Measurements from ENCODE around the gene TSPOAP1. TPM values are rescaled to one million over a fixed set of nuclear protein-coding genes. Genes with fewer than 3 reads are reported as not detected.

The TSPOAP1 gene
- total and polyA plus RNA-seq, 10 of the 15 experiments (the other 5 are each of a cell fraction or from before 2014, with no cell fraction given) = 0.58 to 16.4 (median 4.2) TPM; not detected in 1

DNA sequence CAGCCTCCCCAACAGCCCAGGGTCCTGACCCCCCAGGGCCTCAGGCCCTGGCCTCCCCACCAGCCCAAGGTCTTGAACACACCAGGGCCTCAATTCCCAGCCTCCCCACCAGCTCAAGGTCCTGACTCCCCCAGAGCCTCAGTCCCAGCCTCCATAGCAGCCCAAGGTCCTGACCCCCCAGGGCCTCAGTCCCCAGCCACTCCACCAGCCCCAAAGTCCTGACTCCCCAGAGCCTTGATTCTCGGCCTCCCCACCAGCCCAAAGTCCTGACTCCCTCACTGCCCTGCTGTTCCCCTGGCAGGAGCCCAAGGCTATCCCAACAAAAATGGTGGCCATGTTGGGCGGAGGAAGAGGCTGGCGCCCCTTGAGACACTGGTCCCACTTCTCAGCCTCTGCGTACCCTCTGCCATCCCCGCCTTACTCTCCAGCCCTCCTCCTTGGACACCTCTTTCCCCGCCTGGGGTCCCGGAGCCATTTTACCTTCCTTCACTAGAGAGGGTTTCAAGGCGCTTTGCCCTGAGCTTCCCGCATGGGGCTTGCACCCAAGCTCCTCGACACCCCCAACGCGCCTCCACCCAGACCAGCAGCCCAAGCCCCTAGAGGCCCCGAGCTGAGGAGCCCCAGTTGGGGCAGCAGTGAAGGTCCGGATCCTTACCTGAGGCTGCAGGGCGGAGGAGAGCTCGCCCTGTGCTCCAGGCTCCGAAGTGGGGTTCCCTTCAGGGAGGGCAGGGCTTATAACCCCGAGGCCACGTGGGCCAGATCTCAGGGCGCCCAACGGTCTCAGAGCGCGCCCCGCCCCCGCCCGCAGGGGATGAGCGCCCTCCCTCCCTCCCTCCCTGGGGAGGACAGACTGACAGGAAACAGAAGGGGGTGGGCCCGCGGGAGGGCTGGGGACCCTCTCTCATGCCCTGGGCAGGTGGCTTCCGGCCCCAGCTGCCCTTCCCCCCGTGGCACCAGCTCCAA lies 3.5 kb upstream of the TSPOAP1 start (continued):
- TF ChIP-seq NFYB (IDR thresholded peaks at IDR 0.05; ENCODE audit: insufficient read depth, low read depth, low read length) (0 out of 2 replicates have a peak, but pooled peaks have one; percentile 11), FOS (IDR thresholded peaks at IDR 0.05; ENCODE audit: borderline replicate concordance, extremely low read depth, insufficient read length) (no peak), RELA (IDR thresholded peaks at IDR 0.05; ENCODE audit: borderline replicate concordance, partially characterized antibody) (peak; percentile 70), CREM (IDR thresholded peaks at IDR 0.05; ENCODE audit: low read depth) (peak; percentile 77), MTA2 (IDR thresholded peaks at IDR 0.05; ENCODE audit: low read depth) (no peak), TAF1 (IDR thresholded peaks at IDR 0.05; ENCODE audit: borderline replicate concordance, low read depth, low read length) (peak; percentile 100), SREBF1 (IDR thresholded peaks at IDR 0.05; ENCODE audit: low read length) (no peak), POLR2A (IDR thresholded peaks at IDR 0.05; ENCODE audit: low read depth, low read length) (no peak), POLR2AphosphoS2 (IDR thresholded peaks at IDR 0.05; ENCODE audit: low read depth, low read length) (peak; percentile 100), FOXM1 (IDR thresholded peaks at IDR 0.05; ENCODE audit: low read depth, low read length) (no peak), IKZF1 (conservative IDR thresholded peaks at IDR 0.05) (no peak; the same call in 1 of the 2 replicates), CHD1 (IDR thresholded peaks at IDR 0.05; ENCODE audit: low read depth, low read length) (peak; percentile 91), MEF2B (IDR thresholded peaks at IDR 0.05; ENCODE audit: partially characterized antibody, poor library complexity, severe bottlenecking) (peak; percentile 94)
- TF ChIP-seq, protein P1, sequence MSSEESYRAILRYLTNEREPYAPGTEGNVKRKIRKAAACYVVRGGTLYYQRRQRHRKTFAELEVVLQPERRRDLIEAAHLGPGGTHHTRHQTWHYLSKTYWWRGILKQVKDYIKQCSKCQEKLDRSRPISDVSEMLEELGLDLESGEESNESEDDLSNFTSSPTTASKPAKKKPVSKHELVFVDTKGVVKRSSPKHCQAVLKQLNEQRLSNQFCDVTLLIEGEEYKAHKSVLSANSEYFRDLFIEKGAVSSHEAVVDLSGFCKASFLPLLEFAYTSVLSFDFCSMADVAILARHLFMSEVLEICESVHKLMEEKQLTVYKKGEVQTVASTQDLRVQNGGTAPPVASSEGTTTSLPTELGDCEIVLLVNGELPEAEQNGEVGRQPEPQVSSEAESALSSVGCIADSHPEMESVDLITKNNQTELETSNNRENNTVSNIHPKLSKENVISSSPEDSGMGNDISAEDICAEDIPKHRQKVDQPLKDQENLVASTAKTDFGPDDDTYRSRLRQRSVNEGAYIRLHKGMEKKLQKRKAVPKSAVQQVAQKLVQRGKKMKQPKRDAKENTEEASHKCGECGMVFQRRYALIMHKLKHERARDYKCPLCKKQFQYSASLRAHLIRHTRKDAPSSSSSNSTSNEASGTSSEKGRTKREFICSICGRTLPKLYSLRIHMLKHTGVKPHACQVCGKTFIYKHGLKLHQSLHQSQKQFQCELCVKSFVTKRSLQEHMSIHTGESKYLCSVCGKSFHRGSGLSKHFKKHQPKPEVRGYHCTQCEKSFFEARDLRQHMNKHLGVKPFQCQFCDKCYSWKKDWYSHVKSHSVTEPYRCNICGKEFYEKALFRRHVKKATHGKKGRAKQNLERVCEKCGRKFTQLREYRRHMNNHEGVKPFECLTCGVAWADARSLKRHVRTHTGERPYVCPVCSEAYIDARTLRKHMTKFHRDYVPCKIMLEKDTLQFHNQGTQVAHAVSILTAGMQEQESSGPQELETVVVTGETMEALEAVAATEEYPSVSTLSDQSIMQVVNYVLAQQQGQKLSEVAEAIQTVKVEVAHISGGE (CRISPR knock-in tag; IDR thresholded peaks at IDR 0.05) = peak; percentile 64
- TF ChIP-seq, protein P2, sequence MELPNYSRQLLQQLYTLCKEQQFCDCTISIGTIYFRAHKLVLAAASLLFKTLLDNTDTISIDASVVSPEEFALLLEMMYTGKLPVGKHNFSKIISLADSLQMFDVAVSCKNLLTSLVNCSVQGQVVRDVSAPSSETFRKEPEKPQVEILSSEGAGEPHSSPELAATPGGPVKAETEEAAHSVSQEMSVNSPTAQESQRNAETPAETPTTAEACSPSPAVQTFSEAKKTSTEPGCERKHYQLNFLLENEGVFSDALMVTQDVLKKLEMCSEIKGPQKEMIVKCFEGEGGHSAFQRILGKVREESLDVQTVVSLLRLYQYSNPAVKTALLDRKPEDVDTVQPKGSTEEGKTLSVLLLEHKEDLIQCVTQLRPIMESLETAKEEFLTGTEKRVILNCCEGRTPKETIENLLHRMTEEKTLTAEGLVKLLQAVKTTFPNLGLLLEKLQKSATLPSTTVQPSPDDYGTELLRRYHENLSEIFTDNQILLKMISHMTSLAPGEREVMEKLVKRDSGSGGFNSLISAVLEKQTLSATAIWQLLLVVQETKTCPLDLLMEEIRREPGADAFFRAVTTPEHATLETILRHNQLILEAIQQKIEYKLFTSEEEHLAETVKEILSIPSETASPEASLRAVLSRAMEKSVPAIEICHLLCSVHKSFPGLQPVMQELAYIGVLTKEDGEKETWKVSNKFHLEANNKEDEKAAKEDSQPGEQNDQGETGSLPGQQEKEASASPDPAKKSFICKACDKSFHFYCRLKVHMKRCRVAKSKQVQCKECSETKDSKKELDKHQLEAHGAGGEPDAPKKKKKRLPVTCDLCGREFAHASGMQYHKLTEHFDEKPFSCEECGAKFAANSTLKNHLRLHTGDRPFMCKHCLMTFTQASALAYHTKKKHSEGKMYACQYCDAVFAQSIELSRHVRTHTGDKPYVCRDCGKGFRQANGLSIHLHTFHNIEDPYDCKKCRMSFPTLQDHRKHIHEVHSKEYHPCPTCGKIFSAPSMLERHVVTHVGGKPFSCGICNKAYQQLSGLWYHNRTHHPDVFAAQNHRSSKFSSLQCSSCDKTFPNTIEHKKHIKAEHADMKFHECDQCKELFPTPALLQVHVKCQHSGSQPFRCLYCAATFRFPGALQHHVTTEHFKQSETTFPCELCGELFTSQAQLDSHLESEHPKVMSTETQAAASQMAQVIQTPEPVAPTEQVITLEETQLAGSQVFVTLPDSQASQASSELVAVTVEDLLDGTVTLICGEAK (IDR thresholded peaks at IDR 0.05; ENCODE audit: borderline replicate concordance) = no peak
- TF ChIP-seq, protein P3, sequence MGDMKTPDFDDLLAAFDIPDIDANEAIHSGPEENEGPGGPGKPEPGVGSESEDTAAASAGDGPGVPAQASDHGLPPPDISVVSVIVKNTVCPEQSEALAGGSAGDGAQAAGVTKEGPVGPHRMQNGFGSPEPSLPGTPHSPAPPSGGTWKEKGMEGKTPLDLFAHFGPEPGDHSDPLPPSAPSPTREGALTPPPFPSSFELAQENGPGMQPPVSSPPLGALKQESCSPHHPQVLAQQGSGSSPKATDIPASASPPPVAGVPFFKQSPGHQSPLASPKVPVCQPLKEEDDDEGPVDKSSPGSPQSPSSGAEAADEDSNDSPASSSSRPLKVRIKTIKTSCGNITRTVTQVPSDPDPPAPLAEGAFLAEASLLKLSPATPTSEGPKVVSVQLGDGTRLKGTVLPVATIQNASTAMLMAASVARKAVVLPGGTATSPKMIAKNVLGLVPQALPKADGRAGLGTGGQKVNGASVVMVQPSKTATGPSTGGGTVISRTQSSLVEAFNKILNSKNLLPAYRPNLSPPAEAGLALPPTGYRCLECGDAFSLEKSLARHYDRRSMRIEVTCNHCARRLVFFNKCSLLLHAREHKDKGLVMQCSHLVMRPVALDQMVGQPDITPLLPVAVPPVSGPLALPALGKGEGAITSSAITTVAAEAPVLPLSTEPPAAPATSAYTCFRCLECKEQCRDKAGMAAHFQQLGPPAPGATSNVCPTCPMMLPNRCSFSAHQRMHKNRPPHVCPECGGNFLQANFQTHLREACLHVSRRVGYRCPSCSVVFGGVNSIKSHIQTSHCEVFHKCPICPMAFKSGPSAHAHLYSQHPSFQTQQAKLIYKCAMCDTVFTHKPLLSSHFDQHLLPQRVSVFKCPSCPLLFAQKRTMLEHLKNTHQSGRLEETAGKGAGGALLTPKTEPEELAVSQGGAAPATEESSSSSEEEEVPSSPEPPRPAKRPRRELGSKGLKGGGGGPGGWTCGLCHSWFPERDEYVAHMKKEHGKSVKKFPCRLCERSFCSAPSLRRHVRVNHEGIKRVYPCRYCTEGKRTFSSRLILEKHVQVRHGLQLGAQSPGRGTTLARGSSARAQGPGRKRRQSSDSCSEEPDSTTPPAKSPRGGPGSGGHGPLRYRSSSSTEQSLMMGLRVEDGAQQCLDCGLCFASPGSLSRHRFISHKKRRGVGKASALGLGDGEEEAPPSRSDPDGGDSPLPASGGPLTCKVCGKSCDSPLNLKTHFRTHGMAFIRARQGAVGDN (IDR thresholded peaks at IDR 0.05) = peak; percentile 98

Data from GM12878 (cell line).